ENCODE measurements around the gene DTX3.

GRCh38 chr12:57560516-57560915 lies 44.1 kb upstream of the DTX3 start:
- TF ChIP-seq CTCF (conservative IDR thresholded peaks at IDR 0.05) (no peak), EZH2 (IDR thresholded peaks at IDR 0.05; ENCODE audit: low read depth) (no peak)

Data from PC-9 (cell line).